GM18508 (cell line): ENCODE measurements around the gene C20orf141.
"Not testable (repeated sequence)": the region's sequence is repeated elsewhere in the genome, so short reads cannot be mapped to it uniquely, and the experiment has no call there.

ENCODE experiments used
- ATAC-seq: cut with Tn5 transposase; IDR thresholded peaks from one replicate; pipeline ENCODE4 v1.9.1; 2021; ENCODE audit warnings: moderate number of reproducible peaks; ENCODE audit not compliant: insufficient read depth, unreplicated experiment

C20orf141 gene

DNA sequence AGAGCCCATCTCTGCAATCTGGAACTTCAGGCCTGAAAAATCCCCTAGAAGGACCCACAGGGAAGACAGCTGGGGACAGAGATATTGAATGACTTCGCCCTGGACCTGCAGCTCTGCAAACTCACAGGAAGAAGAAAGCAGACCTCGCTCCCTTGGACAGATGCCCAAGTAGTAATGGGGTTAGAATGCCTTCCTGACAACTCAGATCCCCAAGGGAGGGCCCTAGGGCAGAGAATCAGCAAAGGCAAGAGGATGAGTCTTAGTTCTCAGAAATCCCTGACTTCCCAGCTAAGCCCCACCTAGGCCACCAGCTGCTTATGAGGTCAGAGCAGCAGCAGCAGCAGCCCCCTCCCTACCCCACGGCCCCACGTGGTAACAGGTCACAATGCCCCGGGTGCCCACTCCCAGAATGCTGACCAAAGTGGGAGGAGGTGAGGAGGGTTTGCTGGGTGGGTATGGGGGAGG, at the start of gene C20orf141:
TSS of gene C20orf141 (plus strand) at position 401 of the 465 bp plus-strand sequence. CDS start 198 bp downstream, outside the sequence.
- no peak for ATAC-seq

GRCh38 chr20:2767768-2768631, 46.8 kb upstream of the C20orf141 start:
- no peak for ATAC-seq

GRCh38 chr20:2768632-2769015, 46.2 kb upstream of the C20orf141 start:
- ATAC-seq = no peak

DNA sequence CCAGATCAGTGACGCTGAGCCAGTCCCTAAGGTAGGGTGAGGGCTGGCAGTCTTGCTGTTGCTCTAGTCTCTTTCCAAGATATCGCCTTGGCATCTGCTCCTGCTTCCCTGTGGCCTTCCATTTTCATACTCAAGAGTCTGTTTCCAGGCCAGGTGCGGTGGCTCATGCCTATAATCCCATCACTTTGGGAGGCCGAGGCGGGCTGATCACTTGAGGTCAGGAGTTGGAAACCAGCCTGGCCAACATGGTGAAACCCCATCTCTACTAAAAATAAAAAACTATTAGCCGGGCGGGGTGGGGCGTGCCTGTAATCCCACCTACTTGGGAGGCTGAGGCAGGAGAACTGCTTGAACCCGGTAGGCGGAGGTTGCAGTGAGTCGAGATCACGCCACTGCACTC, 44.7 kb upstream of the C20orf141 start:
- ATAC-seq = not testable (repeated sequence)

- no peak for ATAC-seq
Observed at GRCh38 chr20:2771631-2772080, 43.1 kb upstream of the C20orf141 start.

GRCh38 chr20:2773812-2774211, 41.0 kb upstream of the C20orf141 start:
- no peak for ATAC-seq

- ATAC-seq = no peak
Observed at GRCh38 chr20:2775139-2775538, 39.6 kb upstream of the C20orf141 start.

DNA sequence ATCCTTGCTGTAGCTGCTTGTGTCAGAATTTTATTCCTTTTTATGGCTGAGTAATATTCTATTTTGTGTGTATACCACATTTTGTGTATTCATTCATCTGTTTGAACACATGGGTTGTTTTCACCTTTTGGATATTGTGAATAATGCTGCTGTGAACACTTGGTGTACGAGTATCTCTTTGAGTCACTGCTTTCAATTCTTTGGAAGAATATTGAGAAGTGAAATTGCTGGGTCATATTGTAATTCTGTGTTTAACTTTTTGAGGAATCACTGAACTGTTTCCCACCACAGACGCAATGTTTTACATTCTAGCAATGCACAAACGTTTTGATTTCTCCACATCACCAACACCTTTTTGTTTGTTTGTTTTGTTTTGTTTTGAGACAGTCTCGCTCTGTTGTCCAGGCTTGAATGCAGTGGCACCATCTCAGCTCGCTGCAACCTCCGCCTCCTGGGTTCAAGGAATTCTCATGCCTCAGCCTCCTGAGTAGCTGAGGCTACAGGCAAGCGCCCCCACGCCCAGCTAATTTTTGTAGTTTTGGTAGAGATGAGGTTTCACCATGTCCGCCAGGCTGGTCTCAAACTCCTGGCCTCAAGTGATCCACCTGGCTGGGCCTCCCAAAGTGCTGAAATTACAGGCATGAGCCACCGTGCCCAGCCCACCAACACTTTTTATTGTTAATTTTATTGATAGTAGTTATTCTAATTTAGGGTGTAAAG, 36.0 kb upstream of the C20orf141 start:
- no peak for ATAC-seq

DNA sequence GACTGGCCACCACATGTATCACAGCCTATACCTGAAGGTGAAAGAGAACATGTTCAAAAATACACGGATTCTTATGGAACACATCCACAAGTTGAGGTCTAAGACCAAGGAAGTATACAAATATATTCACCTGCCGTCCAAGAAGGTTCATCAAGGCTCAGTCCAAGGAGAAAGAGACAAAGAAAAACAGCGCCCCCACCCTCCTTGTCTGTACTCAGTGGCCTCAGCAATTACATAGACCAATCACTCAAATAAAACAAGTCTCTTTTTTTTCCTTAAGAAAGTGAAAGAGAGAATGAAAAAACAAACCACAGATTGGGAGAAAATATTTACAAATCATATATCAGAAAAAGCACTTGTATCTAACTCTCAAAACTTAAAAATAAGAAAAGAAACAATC, 33.8 kb upstream of the C20orf141 start:
- no peak for ATAC-seq

DNA sequence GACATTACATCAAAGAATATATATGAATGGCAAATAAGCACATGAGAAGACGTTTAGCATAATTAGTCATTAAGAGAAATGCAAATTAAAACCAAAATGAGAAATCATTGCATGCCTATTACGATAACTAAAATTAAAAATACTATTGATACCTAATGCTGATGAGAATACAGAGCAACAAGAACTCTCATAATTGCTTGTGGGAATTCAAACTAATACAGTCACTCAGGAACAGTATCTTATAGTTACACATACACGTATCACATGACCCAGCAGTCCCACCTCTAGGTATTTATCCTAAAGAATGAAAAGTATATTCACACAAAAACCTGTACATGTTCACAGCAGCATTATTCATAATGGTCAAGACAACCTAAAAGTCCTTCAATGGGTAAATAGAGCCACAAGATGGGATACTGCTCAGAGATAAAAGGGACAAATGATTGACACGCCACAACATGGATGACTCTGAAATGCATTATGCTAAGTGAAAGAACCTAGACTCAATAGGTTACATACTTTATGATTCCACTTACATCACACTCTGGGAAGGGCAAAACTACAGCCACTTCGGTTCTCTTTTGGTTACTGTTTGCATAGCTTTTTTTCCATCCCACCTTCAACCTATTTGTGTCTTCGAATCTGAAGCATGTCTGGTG, 30.8 kb upstream of the C20orf141 start:
- no peak for ATAC-seq

GRCh38 chr20:2793471-2793870, 21.3 kb upstream of the C20orf141 start:
- ATAC-seq = no peak

- no peak for ATAC-seq
Observed at GRCh38 chr20:2794202-2794748, 20.5 kb upstream of the C20orf141 start.

GRCh38 chr20:2794866-2795447, 19.8 kb upstream of the C20orf141 start:
- ATAC-seq = no peak

GRCh38 chr20:2795451-2795850, 19.3 kb upstream of the C20orf141 start:
- no peak for ATAC-seq

DNA sequence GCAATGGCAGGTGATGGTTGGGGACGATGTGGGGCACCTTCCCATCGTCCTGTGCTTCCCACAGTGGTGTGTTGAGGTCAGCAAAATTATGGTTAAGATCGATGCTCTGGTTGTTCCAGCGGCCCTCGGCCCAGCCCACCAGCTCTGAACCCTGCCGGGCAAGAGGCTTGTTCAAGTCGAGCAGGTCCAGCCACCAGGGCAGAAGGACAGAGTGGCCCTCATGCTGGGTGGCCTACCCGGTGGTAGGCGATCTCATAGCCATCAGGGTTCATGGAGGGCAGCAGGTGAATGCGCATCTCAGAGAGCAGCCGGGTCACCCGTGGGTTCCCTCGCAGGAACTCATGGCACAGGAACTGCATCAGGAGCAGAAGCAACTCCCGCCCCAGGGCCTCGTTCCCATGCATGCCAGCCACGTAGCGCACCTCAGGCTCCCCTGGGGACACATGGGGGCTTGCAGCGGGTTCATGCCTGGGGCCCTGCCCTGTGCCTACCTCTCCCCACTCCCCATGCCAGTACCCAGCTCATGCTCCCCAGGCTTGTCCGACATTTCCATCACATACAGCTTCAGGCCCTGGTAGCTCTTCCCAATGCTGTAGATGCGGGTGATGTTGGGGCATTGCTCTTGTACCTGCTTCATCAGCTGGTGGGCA, 18.7 kb upstream of the C20orf141 start:
- no peak for ATAC-seq

GRCh38 chr20:2797136-2797983, 17.4 kb upstream of the C20orf141 start:
- ATAC-seq = no peak

GRCh38 chr20:2798095-2798805, 16.5 kb upstream of the C20orf141 start:
- ATAC-seq = no peak

DNA sequence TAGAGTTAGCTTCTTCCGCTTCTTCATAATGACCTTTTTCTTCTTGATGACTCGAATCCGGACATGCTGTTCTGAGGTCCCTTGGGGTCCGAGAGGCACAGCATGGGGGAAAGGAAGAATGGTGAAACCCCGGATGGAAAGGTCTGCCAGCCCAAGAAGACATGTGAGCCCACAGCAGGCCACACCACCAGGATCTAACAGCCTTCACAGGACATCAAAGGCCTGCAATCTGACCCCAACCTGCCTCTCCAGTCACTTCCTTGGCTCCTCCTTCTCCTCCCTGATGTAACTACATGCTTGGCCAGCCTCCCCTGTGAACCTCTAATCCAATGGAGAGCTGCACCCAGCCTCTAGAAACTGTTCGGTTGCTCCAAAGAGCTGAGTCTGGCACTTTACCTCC, 16.0 kb upstream of the C20orf141 start:
- no peak for ATAC-seq
